GM12878 (cell line): Measurements from ENCODE around the gene KRTAP10-8.

Experiments used
- CEBPZ ChIP-seq: fragments of 150-350 bp; IDR thresholded peaks from 2 replicates; pipeline ENCODE4 v1.6.1; 2016; ENCODE audit warnings: low read depth, low read length
- EGR1 ChIP-seq, 2 experiments: IDR thresholded peaks; 1 replicate in 1 of 2; 2 replicates in 1 of 2; pipeline ENCODE4 v1.6.1; 2011 to 2012; ENCODE audit warnings: low read depth in 2 of 2, low read length in 2 of 2, borderline replicate concordance in 1 of 2, mild to moderate bottlenecking in 1 of 2, moderate library complexity in 1 of 2
- MTA3 ChIP-seq: IDR thresholded peaks from 2 replicates; pipeline ENCODE4 v1.6.1; 2012; ENCODE audit warnings: low read length, inconsistent platforms, borderline replicate concordance

DNA sequence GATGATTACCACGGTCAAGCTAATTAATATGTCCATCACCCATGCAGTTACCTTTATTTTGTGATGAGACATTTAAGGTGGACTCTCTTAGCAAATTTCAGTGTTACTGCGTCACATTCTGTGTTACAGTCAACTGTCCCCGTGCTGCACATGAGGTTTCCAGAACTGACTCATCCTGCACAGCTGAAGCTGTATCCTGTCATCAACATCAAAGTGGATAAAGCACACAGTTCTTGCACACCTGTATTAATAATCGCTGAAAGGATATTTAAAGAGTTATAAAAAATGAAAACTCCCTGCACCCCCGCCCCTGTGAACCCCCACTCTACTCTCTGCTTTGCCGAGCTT lies 28.1 kb upstream of the KRTAP10-8 start:
- no peak for TF ChIP-seq CEBPZ
- no peak for TF ChIP-seq MTA3
- no peak for TF ChIP-seq EGR1 (IDR thresholded peaks at IDR 0.05; ENCODE audit: borderline replicate concordance in 1 of 2, low read depth in 2 of 2, low read length in 2 of 2)
